Measurements from ENCODE around the gene ANKRD62.
"Not testable (repeated sequence)": the region's sequence is repeated elsewhere in the genome, so short reads cannot be mapped to it uniquely, and the experiment has no call there.

ANKRD62 gene

DNA sequence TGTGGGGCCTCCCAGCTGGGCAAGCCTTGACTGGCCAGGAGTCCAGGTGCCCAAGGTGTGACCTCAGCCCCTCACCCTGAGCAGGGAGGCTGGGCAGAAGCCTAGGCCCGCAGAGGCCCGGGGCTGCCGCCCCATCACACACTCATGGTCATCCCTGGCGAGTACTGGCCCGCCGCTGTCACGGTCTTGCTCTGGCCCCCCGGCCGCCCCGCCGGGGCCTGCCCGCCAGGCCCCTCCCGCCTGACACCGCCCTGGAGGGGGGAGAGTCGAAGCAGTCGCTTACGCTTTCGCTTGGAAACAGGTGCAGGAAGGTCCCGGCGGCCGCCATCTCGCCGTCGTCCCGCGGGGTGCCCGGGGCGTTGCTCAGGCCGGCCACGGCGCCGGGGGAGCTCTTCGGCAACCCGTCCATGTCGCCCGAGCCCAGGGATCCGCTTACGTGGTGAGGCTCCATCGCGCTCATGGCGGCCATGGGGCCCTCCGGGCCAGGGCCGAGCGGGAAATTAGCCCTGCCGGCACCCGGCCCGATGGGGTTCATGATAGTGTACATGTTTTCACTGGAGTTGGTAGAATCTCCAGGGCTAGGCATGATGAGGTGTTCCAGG lies 26.6 kb upstream of the ANKRD62 start:
- no peak for DNase-seq

DNA sequence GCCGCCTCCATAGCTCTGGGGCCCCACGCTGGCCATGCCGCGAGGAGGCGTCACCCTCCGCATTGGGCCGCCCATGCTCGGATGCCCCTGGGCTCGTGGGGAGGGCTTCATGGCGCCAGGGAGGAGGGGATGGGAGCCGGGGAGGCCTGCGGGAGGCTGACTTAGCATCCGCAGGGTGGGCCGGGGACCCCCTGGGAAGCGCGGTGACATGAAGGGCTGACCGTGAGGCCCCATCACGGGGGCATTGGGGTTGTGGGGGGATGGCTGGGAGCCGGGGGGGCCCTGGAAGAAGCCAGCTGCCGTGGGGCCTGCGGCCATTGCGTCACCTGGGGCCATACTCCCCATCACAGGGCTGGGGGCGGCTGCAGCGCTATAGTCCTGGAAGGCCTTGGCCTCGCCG lies 26.0 kb upstream of the ANKRD62 start:
- no peak for DNase-seq

DNA sequence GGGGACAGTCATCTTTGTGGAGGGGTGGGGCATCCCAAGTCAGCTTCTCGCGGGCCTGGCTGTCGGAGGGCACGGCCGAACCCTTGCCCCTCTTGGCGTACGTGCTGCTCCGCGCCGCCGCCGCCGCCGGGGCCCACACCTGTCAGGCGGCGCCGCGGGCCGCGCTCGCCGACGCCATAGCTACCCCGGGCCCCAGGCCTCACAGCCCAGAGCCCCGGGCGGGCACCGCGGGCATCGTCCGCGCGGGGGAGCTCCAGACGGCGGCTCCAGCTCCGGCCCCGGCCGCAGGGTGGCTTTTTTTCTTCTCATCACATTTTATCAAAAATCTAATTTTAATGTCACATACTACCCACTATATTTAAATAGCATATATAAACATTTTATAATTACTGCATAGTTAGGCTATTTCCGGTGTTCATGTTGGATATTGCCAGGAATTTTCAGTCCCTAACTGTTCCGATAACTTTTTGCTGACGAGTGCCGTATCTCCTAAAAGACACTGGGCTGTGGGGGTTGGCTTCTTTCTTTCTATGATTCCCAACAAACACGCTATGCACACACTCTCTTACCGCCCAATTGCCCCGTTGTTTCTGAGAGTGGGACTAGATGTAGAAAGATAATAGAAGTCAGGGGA lies 25.2 kb upstream of the ANKRD62 start:
- DNase-seq = not testable (repeated sequence)

DNA sequence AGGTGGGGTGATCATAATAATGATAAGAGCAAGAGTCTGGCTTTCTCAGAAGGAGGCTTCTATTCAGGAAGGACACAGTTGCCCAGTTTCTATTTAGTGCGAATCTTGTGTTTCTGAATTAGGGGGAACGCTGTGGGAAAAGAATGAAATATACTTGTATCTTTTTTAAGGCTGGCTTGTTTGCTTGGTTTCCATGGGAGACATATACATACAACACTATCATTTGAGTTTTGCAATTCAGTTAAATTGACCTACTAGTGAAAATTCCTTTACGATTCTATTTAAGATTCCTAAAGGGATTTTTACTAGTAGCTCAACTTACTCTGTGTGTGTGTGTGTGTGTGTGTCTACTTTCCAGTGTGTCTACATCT lies 24.7 kb upstream of the ANKRD62 start:
- no peak for DNase-seq

DNA sequence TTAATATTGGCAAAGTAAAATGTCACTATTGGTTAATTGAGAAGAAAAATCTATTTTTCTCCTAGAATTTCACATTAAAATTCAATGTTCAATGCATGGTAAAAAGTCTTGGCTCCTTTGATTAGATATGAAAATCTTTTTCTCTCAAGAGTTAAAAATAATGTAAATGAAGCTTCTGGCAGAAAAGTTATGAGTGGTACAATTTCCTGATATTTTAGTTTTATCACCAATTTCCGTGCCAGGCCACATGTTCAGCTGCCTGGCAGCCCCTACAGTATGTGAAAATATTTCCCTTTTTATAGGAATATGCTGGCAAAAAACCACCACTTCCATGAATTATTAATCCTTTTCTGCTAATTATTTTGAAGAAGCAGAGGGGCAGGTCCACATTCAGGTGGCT lies 22.6 kb upstream of the ANKRD62 start:
- DNase-seq = not testable (repeated sequence)

DNA sequence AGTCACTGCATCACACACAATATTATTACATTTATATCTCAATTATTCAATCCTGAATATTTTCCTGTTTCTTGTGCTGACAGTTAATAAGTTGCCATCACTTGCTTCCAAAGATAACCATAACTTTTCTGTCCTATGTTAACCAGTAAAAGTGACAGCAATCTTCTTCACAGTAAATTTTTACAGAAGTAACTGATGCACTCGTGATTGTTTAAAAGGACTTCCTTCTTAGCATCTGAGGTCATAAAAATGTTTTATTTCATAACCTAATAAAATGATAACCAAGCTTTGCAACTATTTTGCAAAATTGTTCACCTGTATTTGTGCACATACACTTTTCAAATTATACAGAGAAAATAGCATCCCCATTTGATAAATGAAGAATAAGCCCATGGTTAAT lies 20.6 kb upstream of the ANKRD62 start:
- DNase-seq = no peak

DNA sequence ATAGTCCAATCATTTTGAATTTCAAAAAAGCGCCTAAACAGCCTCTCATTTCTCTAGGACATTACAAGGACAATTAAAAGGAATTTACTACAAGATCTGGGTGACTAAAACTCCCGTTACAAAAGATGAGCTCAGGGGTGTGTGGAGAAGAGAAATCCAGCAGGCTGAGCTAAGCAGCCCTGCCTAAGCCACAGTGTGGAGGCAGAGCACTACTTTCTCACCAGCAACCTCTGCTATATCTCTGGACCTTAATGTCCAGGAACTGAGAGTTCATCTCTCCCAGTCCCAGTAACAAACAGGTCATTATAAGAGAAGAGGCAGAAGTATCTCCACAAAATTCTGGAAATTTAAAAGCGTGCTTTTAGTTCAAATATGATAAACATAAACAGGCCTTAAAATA lies 18.9 kb upstream of the ANKRD62 start:
- no peak for DNase-seq

DNA sequence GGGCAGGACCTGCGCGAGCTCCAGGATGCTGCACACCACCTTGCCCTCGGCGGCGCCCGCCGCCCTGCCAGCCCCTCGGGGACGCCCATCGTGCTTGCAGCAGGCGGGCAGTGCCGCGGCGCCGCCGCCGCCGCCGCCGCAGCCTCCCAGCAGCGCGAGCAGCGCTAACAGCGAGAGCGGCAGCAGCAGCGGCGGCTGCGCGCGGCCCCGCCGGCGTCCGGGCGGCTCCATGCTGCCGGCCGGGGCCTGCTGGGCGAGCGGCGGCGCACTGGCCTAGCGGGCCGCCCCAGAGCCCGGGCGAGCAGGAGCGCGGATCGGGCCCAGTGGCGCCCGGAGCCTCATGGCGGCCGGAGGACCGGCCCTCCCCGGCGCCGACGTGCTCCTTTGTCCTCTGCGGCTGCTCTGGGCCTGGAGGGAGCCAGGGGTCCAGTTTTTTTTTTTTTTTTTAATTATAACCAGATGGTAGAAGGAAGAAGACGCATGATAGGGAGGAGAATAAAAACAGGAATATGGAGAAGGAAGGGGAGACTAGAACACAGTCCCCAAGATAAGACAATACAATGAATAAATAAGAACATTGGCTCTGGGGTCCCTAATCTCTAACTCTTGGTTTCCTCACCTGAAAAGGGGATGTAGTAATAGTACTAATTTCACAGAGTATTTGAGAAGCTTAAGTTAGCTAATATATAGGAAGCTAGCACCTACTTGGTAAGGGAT lies 17.1 kb upstream of the ANKRD62 start:
- no peak for DNase-seq

DNA sequence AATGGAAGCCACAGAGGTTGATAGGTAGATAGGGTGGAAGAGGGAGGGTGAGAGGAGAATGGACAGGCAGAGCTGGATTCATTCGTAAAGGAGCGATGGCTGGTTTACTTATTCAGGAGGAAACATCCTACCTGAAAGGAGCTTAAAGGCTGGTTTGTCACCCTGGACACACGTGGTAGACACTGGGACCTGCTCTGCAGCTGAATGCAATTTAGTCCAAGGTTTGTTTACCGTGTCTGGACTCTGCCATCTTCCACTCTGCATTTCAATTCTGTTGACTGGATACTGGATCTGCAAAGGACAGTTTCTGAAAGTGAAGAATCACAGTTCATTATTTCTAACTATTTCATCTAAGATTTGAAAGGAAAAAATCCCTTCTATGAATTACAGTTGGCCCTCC lies 15.6 kb upstream of the ANKRD62 start:
- DNase-seq = not testable (repeated sequence)

DNA sequence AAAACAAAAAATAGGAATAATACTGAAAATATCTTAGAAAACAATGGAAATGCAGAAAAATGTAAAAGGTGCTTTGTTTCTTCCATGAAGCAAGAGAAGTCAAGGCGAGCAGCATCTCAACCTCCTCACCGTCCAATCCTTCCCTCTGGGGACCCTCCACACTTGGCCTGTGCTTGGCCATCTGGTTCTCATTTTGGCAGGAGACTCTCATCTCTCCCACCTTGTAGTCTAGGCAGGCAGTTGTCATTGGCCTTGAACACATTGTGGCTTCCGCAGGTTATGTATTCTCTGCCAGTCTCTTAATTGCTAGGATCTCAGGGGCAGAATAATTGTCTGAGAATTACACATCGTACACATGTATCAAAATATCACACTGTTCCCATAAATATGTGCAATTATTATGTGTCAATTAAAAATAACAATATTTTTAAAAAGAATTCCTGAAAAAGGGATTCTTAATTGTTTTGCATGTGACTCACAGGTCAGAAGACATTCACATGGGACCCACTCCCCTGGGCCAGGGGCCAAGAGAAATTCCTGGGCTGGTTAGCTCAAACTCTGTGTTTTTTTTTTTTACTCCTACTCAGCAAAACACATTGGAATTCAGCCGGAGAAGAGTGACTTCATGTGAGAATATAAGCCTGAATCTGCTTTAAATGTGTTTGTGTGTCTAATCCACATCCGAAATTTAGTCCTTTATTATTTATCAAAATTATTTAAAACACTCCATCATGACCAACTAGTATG lies 14.0 kb upstream of the ANKRD62 start:
- DNase-seq = no peak

DNA sequence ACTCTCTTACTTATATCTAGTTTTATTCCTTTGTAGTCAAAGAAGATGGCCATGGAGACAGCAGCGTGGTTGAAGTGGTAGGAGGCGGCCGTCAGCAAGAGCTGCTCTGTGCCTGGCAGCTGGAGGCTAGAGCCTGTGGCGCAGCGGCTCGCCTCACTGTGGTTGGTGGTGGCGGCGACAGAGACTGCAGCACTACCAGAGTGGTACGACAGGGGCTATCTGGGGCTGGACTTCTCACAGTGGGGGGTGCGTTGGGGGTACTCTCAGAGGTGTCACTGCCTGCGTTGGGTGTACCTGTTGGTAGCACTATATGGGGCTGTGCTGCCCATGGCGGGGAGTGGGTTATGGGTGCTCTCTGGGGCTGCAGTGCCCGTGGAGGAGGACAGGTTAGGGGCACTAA lies 8.5 kb upstream of the ANKRD62 start:
- DNase-seq = no peak

DNA sequence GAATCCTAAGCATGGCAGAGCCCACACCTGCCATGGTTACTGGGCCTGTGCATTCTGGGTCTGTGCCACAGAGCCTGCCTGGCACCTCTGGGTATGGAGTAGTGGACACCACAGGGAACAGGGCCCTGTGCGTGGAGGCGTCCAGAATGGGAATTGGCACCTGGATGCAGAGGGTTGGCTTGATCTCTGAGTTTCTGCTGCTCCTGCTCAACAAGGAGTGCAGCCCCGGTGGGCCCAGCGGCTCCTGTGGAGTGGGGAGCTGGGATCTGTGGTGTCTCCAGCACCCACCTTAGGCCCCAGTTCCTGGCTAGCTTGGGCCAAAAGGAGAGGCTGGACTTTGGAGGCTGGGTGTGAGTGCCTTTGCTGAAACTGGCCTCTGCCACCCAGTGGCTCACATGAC lies 7.9 kb upstream of the ANKRD62 start:
- no peak for DNase-seq

DNA sequence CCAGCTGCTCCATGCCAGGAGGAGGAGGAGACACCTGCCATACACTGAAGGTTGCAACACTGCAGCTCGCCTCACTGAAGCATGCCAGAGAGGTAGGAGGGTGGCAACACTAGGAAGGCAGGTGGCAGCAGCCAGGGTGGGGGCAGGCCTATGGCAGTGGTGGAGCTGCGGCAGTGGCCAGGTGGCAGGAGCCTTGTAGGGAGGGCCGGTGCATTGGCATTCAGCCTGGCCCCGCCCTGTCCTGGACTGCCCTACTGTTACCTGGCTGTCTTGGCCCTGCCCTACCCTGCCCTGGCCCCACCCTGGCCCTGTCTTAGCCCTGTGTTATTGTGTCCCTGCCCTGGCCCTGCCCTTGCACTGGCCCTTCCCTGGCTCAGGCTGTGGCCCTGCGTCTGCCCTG lies 7.4 kb upstream of the ANKRD62 start:
- DNase-seq = no peak

DNA sequence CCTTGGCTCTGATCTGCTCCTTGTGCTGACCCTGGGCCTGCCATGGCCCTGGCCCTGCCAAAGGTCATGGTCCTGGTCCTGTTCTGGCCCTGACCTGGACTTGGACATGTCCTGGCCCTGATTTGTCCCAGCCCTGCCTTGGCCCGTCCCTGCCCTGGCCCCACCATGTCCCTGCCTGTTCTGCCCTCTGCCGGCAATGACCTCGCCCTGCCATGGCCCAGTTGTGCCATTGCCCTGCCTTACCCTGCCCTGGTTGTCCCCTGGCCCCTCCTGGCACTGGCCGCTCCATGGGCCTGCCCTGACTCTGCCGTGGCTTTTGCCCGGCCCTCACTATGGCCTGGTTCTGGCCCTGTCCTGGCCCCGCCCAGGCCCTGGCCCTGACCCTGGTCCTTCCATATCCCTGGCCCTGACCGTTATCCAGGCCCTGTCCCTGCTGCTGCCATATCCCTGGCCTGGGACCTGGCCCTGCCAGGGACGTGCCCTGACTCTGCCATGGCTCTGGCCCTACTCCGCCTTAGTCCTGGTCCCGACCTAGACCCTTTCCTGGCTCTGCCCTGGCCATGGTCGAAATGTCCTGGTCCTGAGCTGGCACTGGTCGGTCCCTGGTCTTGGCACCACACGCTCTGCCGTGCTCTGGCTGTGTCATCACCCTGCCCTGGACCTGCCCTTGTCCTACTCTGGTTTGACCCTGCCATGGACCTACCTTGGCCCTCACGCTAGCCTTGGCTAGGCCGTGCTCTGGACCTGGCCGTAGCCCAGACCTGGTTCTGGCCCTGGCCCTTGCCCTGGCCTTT lies 6.8 kb upstream of the ANKRD62 start:
- no peak for DNase-seq

DNA sequence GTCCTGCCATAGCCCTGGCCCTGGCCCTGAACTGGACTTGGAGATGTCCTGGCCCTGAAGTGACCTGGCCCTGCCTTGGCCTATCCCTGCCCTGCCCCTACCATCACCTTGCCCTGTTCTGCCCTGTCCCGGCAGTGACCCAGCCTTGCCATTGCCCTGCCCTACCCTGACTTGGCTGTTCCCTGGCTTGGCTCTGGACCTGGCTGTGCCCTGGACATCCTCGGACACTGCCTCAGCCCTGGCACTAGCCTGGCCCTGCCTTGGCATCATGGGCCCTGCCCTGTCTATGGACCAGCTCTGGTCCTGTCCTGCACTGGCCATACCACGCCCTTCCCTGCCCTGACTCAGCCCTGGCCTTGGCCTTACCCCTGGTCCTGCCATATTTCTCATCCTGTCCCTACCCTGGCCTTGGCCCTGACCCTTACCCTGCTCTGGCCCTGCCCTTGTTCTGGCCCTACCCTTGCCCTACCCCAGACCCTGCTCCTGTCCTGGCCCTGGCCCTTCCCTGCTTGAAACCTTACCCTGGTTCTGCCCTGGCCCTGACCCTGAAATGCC lies 6.1 kb upstream of the ANKRD62 start:
- DNase-seq = no peak

DNA sequence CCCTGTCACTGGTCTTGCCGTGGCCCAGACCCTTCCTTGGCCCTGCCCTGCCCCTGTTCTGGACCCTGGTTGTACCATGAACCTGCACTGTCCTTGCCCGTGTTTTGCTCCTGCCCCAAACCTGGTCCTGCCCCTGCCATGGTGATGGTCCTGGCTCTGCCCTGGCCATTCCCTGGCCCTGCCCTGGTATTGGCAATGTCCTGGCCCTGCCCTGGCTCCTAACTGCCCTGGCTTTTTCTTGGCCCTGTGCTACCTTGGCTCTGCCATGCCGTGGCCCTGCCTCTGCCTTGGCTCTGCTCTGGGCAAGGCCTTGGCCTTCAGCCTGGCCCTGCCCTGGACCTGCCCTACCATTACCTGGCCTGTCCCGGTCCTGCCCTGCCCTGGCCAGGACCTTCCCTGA lies 5.5 kb upstream of the ANKRD62 start:
- no peak for DNase-seq

DNA sequence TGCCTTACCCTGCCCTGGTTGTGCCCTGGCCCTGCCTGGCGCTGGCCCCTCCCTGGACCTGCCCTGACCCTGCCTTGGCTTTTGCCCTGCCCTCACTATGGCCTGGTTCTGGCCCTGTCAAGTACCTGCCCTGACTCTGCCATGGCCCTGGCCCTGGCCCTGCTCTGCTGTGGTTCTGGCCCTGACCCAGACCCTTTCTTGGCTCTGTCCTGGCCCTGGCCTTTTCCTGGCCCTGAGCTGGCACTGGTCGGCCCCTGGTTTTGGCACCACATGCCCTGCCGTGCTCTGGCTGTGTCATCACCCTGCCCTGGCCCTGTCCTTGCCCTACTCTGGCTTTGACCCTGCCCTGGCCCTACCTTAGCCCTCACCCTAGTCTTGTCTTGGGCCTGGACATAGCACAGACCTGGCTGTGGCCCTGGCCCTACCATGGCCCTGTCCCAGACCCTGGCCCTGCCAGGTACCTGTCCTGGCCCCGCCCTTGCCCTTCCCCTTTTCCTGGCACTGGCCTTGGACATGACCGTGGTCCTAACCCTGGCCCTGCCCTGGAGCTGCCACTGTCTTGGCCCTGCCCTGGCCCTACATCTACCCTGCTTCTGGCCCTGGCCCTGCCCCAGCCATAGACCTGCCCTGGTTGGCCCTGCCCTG lies 4.8 kb upstream of the ANKRD62 start:
- DNase-seq = no peak

DNA sequence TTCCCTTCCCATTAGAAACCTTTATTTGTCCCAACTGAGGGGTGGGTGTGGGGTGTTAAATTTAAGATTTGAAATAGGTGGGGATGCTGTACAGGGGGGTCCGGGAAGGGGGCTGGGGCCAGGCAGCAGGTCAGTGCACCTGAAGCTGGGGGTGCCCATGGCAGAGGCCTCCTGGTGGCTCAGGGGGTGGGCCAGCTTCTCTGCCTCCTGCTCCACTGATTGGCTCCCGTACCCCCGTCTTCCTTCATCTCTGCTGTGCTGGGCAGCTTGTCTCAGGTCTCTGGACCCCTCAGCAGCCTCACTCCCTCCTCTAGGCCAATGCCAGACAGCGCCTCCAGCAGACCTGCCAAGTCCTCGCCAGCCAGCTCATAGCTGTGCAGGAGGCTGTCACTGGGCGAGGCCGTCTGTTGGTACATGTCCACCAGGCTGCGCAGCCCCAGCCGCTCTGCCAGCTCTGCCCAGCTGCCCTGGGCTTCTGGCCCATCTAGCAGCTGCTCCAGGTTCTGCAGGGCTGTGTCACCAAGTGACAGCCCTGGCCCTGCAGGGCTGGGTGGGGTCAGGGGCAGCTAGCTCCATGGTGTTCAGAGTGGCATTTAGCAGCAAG lies 2.0 kb upstream of the ANKRD62 start:
- DNase-seq = no peak

DNA sequence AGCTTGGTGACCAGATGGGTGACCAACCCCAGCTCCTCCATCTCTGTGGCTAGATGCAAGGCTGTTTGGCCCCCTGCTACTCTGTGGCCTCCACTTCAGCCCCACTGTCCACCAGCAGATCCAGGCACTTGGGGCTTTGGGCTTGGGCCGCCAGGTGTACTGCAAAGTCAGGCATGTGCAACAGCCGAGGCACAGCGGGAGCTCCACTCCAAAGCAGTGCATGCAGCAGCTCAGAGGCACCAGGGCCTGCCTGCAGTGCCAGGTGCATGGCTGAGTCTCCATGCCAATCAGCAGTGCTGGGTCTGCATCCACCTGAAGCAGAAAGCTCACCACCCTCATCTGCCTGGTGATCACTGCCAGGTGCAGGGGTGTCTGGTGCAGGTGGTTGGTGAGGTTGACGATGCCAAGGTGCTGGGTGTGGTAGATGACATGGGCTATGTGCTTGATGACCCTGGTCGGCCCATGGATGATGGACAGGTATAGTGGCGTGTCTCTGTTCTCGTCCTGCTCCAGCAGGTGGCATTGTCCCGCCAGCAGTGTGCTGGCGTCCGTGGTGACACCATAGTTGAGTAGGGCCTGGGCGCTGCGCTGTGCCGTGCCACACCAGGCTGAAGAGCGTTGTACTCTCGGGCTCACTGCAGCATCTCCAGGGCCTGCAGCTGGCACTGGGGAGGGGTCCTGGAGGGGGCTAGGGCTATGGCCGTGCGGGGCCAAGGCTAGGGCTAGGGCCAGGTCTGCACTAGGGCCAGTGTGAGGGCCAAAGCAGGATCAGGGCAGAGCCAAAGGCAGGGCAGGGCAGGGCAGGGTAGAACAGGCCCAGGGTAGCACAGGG lies 1.0 kb upstream of the ANKRD62 start:
- no peak for DNase-seq

DNA sequence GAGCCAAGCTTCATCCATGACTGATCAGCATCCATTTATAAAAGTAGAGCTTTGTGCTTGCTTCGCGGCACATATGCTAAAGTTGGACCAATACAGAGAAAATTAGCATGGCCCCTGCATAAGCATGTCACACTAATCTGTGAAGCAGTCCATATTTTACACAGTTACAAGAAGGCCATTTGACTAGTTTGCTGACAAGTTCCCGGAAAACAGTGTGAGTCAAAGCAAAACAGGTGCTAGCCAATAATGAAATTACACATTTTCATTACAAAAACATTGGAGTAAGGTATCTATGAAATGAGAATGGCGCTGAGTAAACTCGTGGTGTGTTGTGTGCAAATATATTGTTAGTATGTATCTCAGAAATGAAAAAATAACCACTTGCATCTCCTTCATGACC lies 4.7 kb downstream of the ANKRD62 start:
- no peak for DNase-seq

DNA sequence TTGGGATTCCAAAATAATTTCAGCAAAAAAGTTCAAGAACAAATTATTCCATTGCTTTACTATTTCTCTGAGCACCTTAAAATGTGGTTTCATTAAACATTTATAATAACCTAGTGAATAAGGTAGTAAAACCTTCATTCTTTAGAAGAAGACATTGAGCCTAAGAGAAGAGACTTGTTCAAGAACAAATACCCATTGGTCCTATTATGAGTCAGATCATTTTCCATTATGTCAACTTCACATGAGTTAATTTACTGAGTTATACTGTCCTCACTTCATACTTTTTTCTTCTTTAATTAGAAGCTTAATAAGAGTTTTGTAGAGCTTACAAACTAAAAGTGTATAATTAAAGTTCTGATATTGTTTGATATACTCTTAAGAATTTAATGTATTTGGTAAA lies 5.5 kb downstream of the ANKRD62 start:
- no peak for DNase-seq
